Gastrocnemius medialis (tissue), 4 donors: ENCODE measurements around the gene RIPOR3. TPM values are rescaled to one million over a fixed set of nuclear protein-coding genes. Genes with fewer than 3 reads are reported as not detected.
"Not testable (repeated sequence)": the region's sequence is repeated elsewhere in the genome, so short reads cannot be mapped to it uniquely, and the experiment has no call there.

Experiments used
- ATAC-seq, 2 donors: fragments of 150-250 bp; one replicate each; pipeline ENCODE4 v1.9.1; 2016
- DNase-seq, 2 donors: peaks; one replicate each; pipeline ENCODE4 v3.0.0-alpha.2; 2019
- H3K27ac ChIP-seq, 4 donors: fragments of 200-600 bp; sonication (generic); 1 replicate in 1 of 4; 2 replicates in 3 of 4; pipeline ENCODE4 v1.5.1; 2016 to 2018; ENCODE audit warnings: mild to moderate bottlenecking in 2 of 4, moderate library complexity in 1 of 4
- H3K27me3 ChIP-seq, 3 donors: fragments of 200-600 bp; sonication (generic) in 2 of 3; 1 replicate in 1 of 3; 2 replicates in 2 of 3; pipeline versions ENCODE4 v1.5.1 to v1.6.0; 2016 to 2019; ENCODE audit warnings: mild to moderate bottlenecking in 1 of 3, moderate library complexity in 1 of 3
- H3K36me3 ChIP-seq, 2 donors: fragments of 200-600 bp; sonication (generic) in 1 of 2; one replicate each; pipeline ENCODE4 v1.5.1; 2017 to 2018
- H3K4me1 ChIP-seq, 2 donors: fragments of 200-600 bp; sonication (generic) in 1 of 2; one replicate each; pipeline ENCODE4 v1.5.1; 2016 to 2017; ENCODE audit warnings: mild to moderate bottlenecking in 2 of 2
- H3K4me3 ChIP-seq, 4 donors: fragments of 200-600 bp; sonication (generic) in 3 of 4; 1 replicate in 1 of 4; 2 replicates in 3 of 4; pipeline ENCODE4 v1.5.1; 2016 to 2019; ENCODE audit warnings: mild to moderate bottlenecking in 2 of 4
- H3K9me3 ChIP-seq, 3 donors: fragments of 200-600 bp; sonication (generic) in 2 of 3; 1 replicate in 1 of 3; 2 replicates in 2 of 3; pipeline ENCODE4 v1.5.1; 2016 to 2019
- POLR2A ChIP-seq, 2 donors: fragments of 450-650 bp; IDR thresholded peaks; one replicate each; pipeline ENCODE4 v1.6.1; 2017; ENCODE audit warnings: antibody characterized with exemption in 2 of 2, mild to moderate bottlenecking in 2 of 2, moderate library complexity in 2 of 2
- in situ Hi-C, 4 donors: fragments of 200-750 bp; cut with MboI; loops; one replicate each; pipeline versions ENCODE4 v1.15.0 to v1.8.0; 2017; ENCODE audit warnings: low sequenced_read_pairs in 4 of 4
- intact Hi-C: fragments of 100-400 bp; cut with DNase I; formaldehyde crosslinking; loops from one replicate; pipeline ENCODE4 v1.15.1; 2023; ENCODE audit warnings: low total_unique reads
- total RNA-seq, 4 donors: library from RNA; depleted of rRNA; stranded (reverse); fragments of >200 nt; gene quantifications; one replicate each; pipeline versions ENCODE4 v1.1.0 to v1.2.3, GENCODE V29; 2016
- TF ChIP-seq, protein P1 (sequence below), 5 experiments: fragments of 450-650 bp in 3 of 5; fragments of 200-600 bp in 2 of 5; sonication (generic) in 2 of 5; IDR thresholded peaks in 4 of 5; conservative IDR thresholded peaks in 1 of 5; 1 replicate in 4 of 5; 2 replicates in 1 of 5; pipeline ENCODE4 v1.5.1; 2016 to 2019; ENCODE audit warnings: antibody characterized with exemption in 5 of 5, mild to moderate bottlenecking in 3 of 5, moderate library complexity in 3 of 5

RIPOR3 gene
- total RNA-seq, 4 donors from 2014 or later: 5.3 to 12.5 (median 8.2) TPM

DNA sequence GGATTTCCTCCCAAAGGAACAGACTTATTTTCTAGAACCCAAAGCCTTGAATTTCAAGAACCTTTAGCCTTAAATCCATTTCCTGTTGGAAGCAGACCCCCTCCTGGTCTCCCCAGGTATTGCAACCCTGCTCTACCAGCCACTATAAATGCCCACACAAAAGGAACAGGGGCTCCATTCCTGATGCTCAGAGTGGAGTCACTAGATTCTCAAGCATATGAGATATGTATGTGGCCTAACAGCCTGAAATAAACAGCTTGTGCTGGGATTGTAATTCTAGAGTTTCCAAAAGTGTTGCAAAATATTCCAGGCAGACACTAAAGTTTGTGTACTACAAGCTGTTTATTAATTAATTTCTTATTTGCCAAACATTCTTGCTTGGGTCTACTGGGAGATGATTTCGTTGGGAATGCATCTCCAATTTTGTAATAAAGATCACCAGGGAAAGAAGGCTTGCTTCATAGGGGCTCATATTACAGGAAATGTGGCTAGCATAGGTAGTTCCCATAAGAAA lies 44.8 kb downstream of the RIPOR3 start:
- Histone ChIP-seq H3K4me3 (no peak overlapping the region), H3K27ac (peak overlapping the region; percentile 61 to 66 (median 62)), H3K27me3 (no peaks in the 10 kb centered on the region), H3K36me3 (no peaks in the 10 kb centered on the region), H3K4me1 (peaks cover 0 to 8% of the 10 kb centered on the region in 2 donors), H3K9me3 (no peaks in the 10 kb centered on the region)
- DNase-seq: no peak
- in situ Hi-C loops (no loop called here), intact Hi-C loops (no loop called here)
- no peak for TF ChIP-seq POLR2A (IDR thresholded peaks at IDR 0.05)
- TF ChIP-seq, protein P1, sequence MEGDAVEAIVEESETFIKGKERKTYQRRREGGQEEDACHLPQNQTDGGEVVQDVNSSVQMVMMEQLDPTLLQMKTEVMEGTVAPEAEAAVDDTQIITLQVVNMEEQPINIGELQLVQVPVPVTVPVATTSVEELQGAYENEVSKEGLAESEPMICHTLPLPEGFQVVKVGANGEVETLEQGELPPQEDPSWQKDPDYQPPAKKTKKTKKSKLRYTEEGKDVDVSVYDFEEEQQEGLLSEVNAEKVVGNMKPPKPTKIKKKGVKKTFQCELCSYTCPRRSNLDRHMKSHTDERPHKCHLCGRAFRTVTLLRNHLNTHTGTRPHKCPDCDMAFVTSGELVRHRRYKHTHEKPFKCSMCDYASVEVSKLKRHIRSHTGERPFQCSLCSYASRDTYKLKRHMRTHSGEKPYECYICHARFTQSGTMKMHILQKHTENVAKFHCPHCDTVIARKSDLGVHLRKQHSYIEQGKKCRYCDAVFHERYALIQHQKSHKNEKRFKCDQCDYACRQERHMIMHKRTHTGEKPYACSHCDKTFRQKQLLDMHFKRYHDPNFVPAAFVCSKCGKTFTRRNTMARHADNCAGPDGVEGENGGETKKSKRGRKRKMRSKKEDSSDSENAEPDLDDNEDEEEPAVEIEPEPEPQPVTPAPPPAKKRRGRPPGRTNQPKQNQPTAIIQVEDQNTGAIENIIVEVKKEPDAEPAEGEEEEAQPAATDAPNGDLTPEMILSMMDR (IDR thresholded peaks at IDR 0.05 in 4 of 5, conservative IDR thresholded peaks at IDR 0.05 in 1 of 5): peak in 1 of 5 experiments; percentile 24
- peak; percentile 71 to 76 for ATAC-seq

DNA sequence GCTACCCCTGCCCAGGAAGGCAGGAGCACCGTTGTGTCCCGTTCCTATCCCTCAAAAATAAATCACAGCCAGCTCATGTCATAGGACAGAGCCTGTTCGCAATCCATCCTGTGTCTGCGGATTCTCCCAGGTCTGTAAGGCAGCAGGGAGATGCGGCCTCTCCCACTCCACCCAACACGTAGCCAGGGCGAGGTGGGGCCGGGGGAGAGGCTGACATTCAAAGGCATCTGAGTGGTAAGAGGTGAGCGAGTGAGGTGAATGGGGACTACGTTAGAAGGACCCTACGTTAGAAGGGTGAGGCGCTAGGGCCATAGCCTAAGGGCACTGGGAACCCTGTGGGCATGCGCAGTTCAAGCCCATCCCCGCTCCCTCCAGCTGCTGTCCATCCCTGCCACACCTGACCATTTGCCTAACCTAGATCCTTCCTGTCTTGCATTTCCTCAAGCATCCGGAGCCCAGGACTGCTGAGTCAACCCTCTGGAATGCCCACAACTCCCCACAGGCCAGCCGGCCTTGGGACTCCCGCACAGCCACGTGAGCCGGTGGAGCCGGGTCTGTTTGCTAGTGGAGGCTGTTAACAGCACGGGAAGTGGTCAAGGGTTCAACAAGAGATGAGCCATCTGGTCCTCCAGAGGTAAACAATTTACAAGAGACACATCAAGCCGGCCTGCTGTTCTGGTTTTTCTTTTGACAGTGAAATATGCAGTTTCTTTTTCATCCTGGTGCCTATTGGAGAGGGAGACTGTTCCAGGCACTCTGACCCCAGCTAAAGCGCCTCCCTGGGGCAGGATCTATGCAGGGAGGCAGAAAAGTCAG lies 45.9 kb downstream of the RIPOR3 start:
- Histone ChIP-seq H3K27ac (peak overlapping the region; percentile 61 to 66 (median 62)), H3K36me3 (no peaks in the 10 kb centered on the region), H3K4me1 (peaks cover 0 to 8% of the 10 kb centered on the region in 2 donors), H3K4me3 (no peak overlapping the region), H3K27me3 (no peaks in the 10 kb centered on the region), H3K9me3 (no peaks in the 10 kb centered on the region)
- ATAC-seq (peak; percentile 40 to 61), DNase-seq (peak; percentile 66 to 67)
- in situ Hi-C loops: no loop called here
- TF ChIP-seq, protein P1 (IDR thresholded peaks at IDR 0.05 in 4 of 5, conservative IDR thresholded peaks at IDR 0.05 in 1 of 5): no peak
- TF ChIP-seq POLR2A (IDR thresholded peaks at IDR 0.05): no peak
- intact Hi-C loops: no loop called here

DNA sequence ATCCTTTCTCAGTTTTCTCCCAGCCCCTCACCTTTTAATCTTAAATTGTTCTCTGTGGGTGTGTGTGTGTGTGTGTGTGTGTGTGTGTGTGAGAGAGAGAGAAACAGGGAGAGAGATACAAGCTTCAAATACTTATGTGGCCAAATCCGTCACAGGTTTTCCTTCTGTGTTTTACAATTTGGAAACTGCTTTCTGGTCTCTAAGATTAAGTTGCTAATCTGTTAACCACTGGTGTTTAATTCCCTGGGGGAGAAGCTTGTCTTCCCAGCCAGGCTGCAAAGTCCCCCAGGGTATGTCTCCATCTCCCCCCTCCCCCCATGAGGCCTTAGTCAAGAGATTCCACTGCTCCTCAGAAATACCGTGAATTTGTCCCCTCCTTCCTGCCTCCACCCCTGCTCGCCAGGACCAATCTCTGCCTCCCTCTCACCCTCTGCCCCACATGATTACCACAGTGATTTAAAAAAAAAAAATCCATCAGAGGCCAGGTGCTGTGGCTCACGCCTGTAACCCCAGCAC lies 49.0 kb downstream of the RIPOR3 start:
- Histone ChIP-seq H3K9me3 (no peaks in the 10 kb centered on the region), H3K4me1 (peaks cover 0 to 8% of the 10 kb centered on the region in 2 donors), H3K27ac (peak overlapping the region; percentile 4 to 46 (median 32)), H3K27me3 (no peaks in the 10 kb centered on the region), H3K4me3 (no peak overlapping the region), H3K36me3 (no peaks in the 10 kb centered on the region)
- TF ChIP-seq, protein P1 (IDR thresholded peaks at IDR 0.05 in 4 of 5, conservative IDR thresholded peaks at IDR 0.05 in 1 of 5): no peak
- no peak for TF ChIP-seq POLR2A (IDR thresholded peaks at IDR 0.05)
- in situ Hi-C loops (no loop called here), intact Hi-C loops (no loop called here)
- ATAC-seq: no peak
- DNase-seq: no peak

DNA sequence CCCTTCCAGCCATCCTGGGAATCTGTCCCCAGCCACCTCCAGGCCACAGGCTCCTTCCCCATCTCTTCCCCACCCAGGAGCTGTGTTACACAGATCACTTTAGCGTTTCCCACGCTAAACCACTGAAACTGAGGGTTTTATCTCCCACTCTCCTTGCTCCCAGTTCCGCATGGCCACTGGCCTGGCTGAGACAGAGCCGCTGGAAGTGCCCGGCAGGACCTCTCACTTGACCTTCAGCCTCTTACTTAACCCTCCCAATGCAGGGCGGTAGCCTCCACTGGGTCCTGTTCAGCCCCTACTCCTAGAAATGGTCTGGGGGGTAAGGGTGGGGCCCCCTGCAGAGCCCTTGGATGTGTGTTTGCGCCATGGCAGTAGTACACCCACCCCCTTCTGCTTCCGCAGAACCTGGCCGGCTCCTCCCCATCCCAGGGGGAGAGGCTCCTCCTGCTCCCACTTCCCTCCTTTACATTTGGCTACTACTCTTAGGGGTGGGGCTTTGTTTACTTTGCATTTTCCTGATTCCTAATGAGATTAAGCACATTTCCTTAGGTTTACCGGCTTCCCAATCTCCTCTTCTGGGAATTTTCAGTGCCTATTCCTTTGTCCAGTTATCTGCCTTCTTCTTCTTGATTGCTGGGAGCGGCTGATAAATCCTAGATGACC lies 49.6 kb downstream of the RIPOR3 start:
- peak overlapping the region; percentile 24 to 46 (median 32) for H3K27ac ChIP-seq
- ATAC-seq, H3K36me3 ChIP-seq, H3K27me3 ChIP-seq, in situ Hi-C loops, H3K4me3 ChIP-seq, intact Hi-C loops, H3K4me1 ChIP-seq, H3K9me3 ChIP-seq, DNase-seq: not testable (repeated sequence)

DNA sequence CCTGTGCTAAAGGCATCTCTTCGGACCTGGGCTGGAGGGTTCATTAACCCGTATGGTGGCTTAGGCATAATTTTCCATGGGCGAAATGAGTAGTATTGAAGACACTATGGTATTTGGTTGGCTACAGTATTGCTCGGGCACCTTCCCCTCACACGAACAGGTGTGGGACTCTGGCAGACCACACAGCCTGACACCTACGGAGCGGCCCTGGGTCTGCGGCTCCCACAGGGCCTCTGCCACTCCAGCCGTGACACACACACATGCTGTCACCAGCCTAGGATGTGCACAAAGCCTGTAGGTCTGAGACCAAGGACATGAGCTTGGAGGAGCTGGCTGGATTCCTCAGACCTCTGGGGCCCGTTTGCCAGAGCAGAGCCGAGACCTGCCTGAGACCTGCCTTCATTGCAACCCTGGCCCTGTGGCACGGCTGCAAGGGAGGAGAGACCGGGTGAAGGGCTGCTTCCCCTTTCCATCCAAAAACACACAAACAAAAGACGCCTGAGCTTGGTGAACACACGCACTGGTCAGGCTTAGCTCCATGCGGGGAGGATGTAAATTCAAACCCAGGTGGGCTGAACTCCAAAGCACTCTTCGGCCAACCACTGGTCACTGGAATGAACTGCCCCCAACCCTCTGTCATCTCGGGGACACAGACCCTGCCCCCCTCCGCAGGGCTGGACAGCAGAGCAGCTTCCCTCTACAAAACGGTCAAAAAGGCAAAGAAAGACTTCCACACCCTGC lies 51.2 kb downstream of the RIPOR3 start:
- H3K27ac ChIP-seq, H3K4me1 ChIP-seq, ATAC-seq, DNase-seq, H3K27me3 ChIP-seq, in situ Hi-C loops, H3K36me3 ChIP-seq, intact Hi-C loops, H3K9me3 ChIP-seq, H3K4me3 ChIP-seq: not testable (repeated sequence)

DNA sequence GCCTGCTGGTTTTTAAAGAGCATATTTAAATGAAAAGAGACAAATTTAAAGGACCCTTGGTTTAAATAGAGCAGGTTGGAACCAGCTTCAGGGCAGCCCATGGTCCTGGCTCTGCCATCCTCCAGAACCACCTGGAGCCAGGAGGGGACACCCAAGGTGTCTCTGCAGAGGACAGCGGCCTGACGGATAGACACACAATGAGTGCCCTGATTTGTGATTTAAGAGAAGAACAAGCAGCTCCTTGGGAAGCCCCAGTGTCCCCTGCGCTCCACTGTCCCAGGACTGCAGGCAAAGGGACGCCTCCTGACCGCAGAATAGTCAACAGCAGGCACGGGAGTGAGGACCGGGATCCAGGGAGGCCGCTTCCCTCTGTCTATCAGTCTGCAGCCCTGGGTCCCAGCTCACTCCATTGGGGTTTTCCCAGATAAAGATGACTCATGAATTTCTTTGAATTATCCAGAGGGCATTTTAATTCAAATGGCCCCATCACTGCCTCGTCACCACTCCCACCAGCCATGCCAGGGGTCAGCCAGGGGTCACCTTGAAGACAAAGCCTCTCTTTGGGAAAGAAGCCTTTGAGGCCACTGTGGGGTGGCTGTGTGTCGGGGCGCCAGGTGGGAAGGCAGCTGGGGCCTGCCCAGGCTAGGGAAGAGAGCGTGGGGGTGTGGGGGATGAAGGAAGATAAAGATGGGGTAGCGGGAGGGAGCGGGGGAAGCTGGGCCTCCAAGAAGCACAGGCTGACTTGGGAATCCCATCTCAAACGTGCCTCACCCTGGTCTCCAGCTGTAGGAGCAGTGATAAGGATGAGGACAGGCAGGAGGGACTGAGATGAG lies 53.1 kb downstream of the RIPOR3 start:
- H3K9me3 ChIP-seq, H3K27me3 ChIP-seq, H3K4me3 ChIP-seq, ATAC-seq, in situ Hi-C loops, H3K36me3 ChIP-seq, intact Hi-C loops, DNase-seq, H3K4me1 ChIP-seq: not testable (repeated sequence)
- peak overlapping the region; percentile 9 to 46 (median 23) for H3K27ac ChIP-seq
